OCI-LY7 (cell line): ENCODE data around the gene DNAJB1. TPM values are rescaled to one million over a fixed set of nuclear protein-coding genes. Genes with fewer than 3 reads are reported as not detected.

Source experiments
- BruUV-seq: library from RNA; stranded (reverse); fragments of 400-500 nt; replicated peaks from 2 replicates; lab custom pipeline; 2021; lab: Mats Ljungman, UMichigan
- CTCF ChIA-PET: fragments of 300-600 bp; sonication (Branson Sonifier 250); formaldehyde crosslinking; loops from one replicate; lab custom pipeline; 2022; ENCODE audit warnings: antibody characterized with exemption; ENCODE audit not compliant: unreplicated experiment; lab: Charles Lee
- POLR2A ChIA-PET: fragments of 300-600 bp; sonication (Branson Sonifier 250); formaldehyde crosslinking; loops from one replicate; lab custom pipeline; 2022; ENCODE audit warnings: antibody characterized with exemption; lab: Charles Lee
- DNase-seq: peaks from one replicate; pipeline ENCODE4 v3.0.0-alpha.2; 2015; ENCODE audit warnings: low spot score
- H2AFZ ChIP-seq: fragments of 200-600 bp; sonication (generic), shearing (Covaris generic); 2 replicates; pipeline ENCODE4 v1.6.1; 2014; ENCODE audit warnings: mild to moderate bottlenecking, antibody characterized with exemption, low read length, moderate library complexity
- H3K27ac ChIP-seq: fragments of 200-600 bp; sonication (generic); 2 replicates; pipeline ENCODE4 v1.5.1; 2014; ENCODE audit warnings: mixed run types, low read depth, mild to moderate bottlenecking, moderate library complexity, low read length, inconsistent platforms; ENCODE audit not compliant: poor library complexity, severe bottlenecking
- H3K36me3 ChIP-seq: fragments of 200-600 bp; sonication (generic); 2 replicates; pipeline ENCODE4 v1.6.1; 2014; ENCODE audit warnings: mild to moderate bottlenecking, antibody characterized with exemption, low read length, moderate library complexity, mixed read lengths; ENCODE audit not compliant: insufficient read depth
- H3K4me1 ChIP-seq: fragments of 200-600 bp; sonication (generic); 2 replicates; pipeline ENCODE4 v1.5.1; 2014; ENCODE audit warnings: mild to moderate bottlenecking, low read length; ENCODE audit not compliant: insufficient read depth, poor library complexity, severe bottlenecking
- H3K4me2 ChIP-seq: fragments of 200-600 bp; sonication (generic); 2 replicates; pipeline ENCODE4 v1.6.1; 2014; ENCODE audit warnings: mild to moderate bottlenecking, low read length
- H3K4me3 ChIP-seq: fragments of 200-600 bp; sonication (generic); 2 replicates; pipeline ENCODE4 v1.5.1; 2014; ENCODE audit warnings: mild to moderate bottlenecking, low read depth, low read length; ENCODE audit not compliant: poor library complexity, severe bottlenecking
- H3K79me2 ChIP-seq: fragments of 200-600 bp; sonication (generic); 2 replicates; pipeline ENCODE4 v1.6.1; 2016; ENCODE audit warnings: low read depth, mild to moderate bottlenecking, low read length, moderate library complexity, mixed read lengths; ENCODE audit not compliant: insufficient read depth
- H3K9me2 ChIP-seq: fragments of 200-600 bp; sonication (generic); 2 replicates; pipeline ENCODE4 v1.6.1; 2016; ENCODE audit warnings: mild to moderate bottlenecking, low read length, mixed read lengths; ENCODE audit not compliant: insufficient read depth
- H3K9me3 ChIP-seq: fragments of 200-600 bp; sonication (generic); 2 replicates; pipeline ENCODE4 v1.6.1; 2014; ENCODE audit warnings: mild to moderate bottlenecking, mixed run types, low read length, mixed read lengths
- H4K20me1 ChIP-seq: fragments of 200-600 bp; sonication (generic); 2 replicates; pipeline ENCODE4 v1.6.1; 2014; ENCODE audit warnings: mild to moderate bottlenecking, antibody characterized with exemption, low read length, moderate library complexity, mixed read lengths; ENCODE audit not compliant: insufficient read depth
- CTCF ChIP-seq: fragments of 200-600 bp; sonication (generic); conservative IDR thresholded peaks from 2 replicates; pipeline ENCODE4 v1.5.1; 2014; ENCODE audit warnings: mild to moderate bottlenecking, antibody characterized with exemption, low read length, moderate library complexity, mixed read lengths
- EZH2phosphoT487 ChIP-seq: fragments of 200-600 bp; sonication (generic); IDR thresholded peaks from 2 replicates; pipeline ENCODE4 v1.6.1; 2018; ENCODE audit warnings: low read depth, borderline replicate concordance, mild to moderate bottlenecking, mixed run types, antibody characterized with exemption, low read length, moderate library complexity, mixed read lengths
- intact Hi-C: fragments of 100-400 bp; cut with micrococcal nuclease; formaldehyde crosslinking; loops from one replicate; pipeline ENCODE4 v1.10.0; 2022; ENCODE audit not compliant: unreplicated experiment
- total RNA-seq, 2 experiments: library from RNA; depleted of rRNA in 1 of 2; stranded (reverse); fragments of >200 nt in 1 of 2; shearing (Covaris generic) in 1 of 2; gene quantifications; 2 replicates each; pipeline ENCODE4 v1.2.3, GENCODE V29; 2014 to 2022

DNAJB1 gene
- total RNA-seq, 2 experiments from 2014 or later: 63.7 to 76.7 TPM

- Histone ChIP-seq H3K4me2 (no peak overlapping the region), H3K79me2 (no peaks in the 10 kb centered on the region), H2AFZ (no peak overlapping the region), H3K4me1 (no peaks in the 10 kb centered on the region), H3K9me3 (no peaks in the 10 kb centered on the region), H4K20me1 (no peaks in the 10 kb centered on the region), H3K36me3 (no peaks in the 10 kb centered on the region), H3K4me3 (no peak overlapping the region), H3K9me2 (no peaks in the 10 kb centered on the region), H3K27ac (no peak overlapping the region)
- no TSS peak for BruUV-seq
- ChIA-PET POLR2A (no interaction called here), CTCF (no interaction called here)
- intact Hi-C loops: no loop called here
- TF ChIP-seq CTCF (no peak), EZH2phosphoT487 (no peak)
- no peak for DNase-seq
Measured at GRCh38 chr19:14478113-14478545, 40.1 kb downstream of the DNAJB1 start.

GRCh38 chr19:14477418-14478112 is 40.6 kb downstream of the DNAJB1 start:
- Histone ChIP-seq H3K4me1 (no peaks in the 10 kb centered on the region), H4K20me1 (no peaks in the 10 kb centered on the region), H3K9me2 (no peaks in the 10 kb centered on the region), H2AFZ (no peak overlapping the region), H3K27ac (no peak overlapping the region), H3K9me3 (no peaks in the 10 kb centered on the region), H3K4me3 (no peak overlapping the region), H3K4me2 (no peak overlapping the region), H3K36me3 (no peaks in the 10 kb centered on the region), H3K79me2 (no peaks in the 10 kb centered on the region)
- ChIA-PET CTCF (no interaction called here), POLR2A (no interaction called here)
- no TSS peak for BruUV-seq
- TF ChIP-seq EZH2phosphoT487 (no peak), CTCF (no peak)
- no peak for DNase-seq
- intact Hi-C loops: no loop called here
